H9 (cell line): Measurements from ENCODE around the gene MTX3. TPM values are rescaled to one million over a fixed set of nuclear protein-coding genes. Genes with fewer than 3 reads are reported as not detected.

Experiments used
- DNase-seq: peaks from one replicate; pipeline ENCODE4 v3.0.0-alpha.2; 2017
- H2AFZ ChIP-seq: one replicate; pipeline ENCODE4 v1.6.1; 2013; ENCODE audit warnings: mild to moderate bottlenecking, low read length, control low read depth, moderate library complexity
- H2AK5ac ChIP-seq: 2 replicates; pipeline ENCODE4 v1.6.1; 2013; ENCODE audit warnings: low read length, control low read depth, mixed read lengths; ENCODE audit not compliant: insufficient read length
- H2BK120ac ChIP-seq: one replicate; pipeline ENCODE4 v1.6.1; 2013; ENCODE audit warnings: low read depth, mild to moderate bottlenecking, low read length, control low read depth, inconsistent platforms; ENCODE audit not compliant: poor library complexity, severe bottlenecking
- H2BK12ac ChIP-seq: 2 replicates; pipeline ENCODE4 v1.6.1; 2013; ENCODE audit warnings: low read length, control low read depth, mixed read lengths, low read depth; ENCODE audit not compliant: insufficient read length
- H2BK15ac ChIP-seq: 2 replicates; pipeline ENCODE4 v1.6.1; 2013; ENCODE audit warnings: low read depth, low read length, control low read depth
- H2BK20ac ChIP-seq: one replicate; pipeline ENCODE4 v1.6.1; 2013; ENCODE audit warnings: low read depth, mild to moderate bottlenecking, low read length, control low read depth, inconsistent platforms; ENCODE audit not compliant: poor library complexity, severe bottlenecking
- H2BK5ac ChIP-seq: 2 replicates; pipeline ENCODE4 v1.6.1; 2013; ENCODE audit warnings: low read length, control low read depth, mixed read lengths; ENCODE audit not compliant: insufficient read length
- H3K14ac ChIP-seq: 2 replicates; pipeline ENCODE4 v1.6.1; 2013; ENCODE audit warnings: low read length, control low read depth; ENCODE audit not compliant: insufficient read depth
- H3K18ac ChIP-seq: 2 replicates; pipeline ENCODE4 v1.6.1; 2013; ENCODE audit warnings: low read depth, mild to moderate bottlenecking, mixed read lengths, low read length, control low read depth; ENCODE audit not compliant: insufficient read length
- H3K23ac ChIP-seq: 2 replicates; pipeline ENCODE4 v1.6.1; 2013; ENCODE audit warnings: low read length, control low read depth, mixed read lengths, low read depth; ENCODE audit not compliant: insufficient read length
- H3K23me2 ChIP-seq: 2 replicates; pipeline ENCODE4 v1.6.1; 2013; ENCODE audit warnings: low read depth, mild to moderate bottlenecking, mixed read lengths, low read length, control low read depth; ENCODE audit not compliant: insufficient read length, poor library complexity, severe bottlenecking
- H3K27ac ChIP-seq: 2 replicates; pipeline ENCODE4 v1.5.1; 2013; ENCODE audit warnings: low read length, control low read depth, mixed read lengths, low read depth; ENCODE audit not compliant: insufficient read length
- H3K27me3 ChIP-seq: 2 replicates; pipeline ENCODE4 v1.6.1; 2013; ENCODE audit warnings: low read length, control low read depth, inconsistent platforms; ENCODE audit not compliant: insufficient read depth
- H3K4ac ChIP-seq: 2 replicates; pipeline ENCODE4 v1.6.1; 2013; ENCODE audit warnings: low read depth, mild to moderate bottlenecking, control low read depth, inconsistent platforms, low read length, moderate library complexity
- H3K4me1 ChIP-seq: 2 replicates; pipeline ENCODE4 v1.6.1; 2013; ENCODE audit warnings: low read length, control low read depth, inconsistent platforms; ENCODE audit not compliant: insufficient read depth
- H3K4me2 ChIP-seq: 2 replicates; pipeline ENCODE4 v1.6.1; 2013; ENCODE audit warnings: low read length, control low read depth, mixed read lengths; ENCODE audit not compliant: insufficient read length, insufficient read depth
- H3K56ac ChIP-seq: 2 replicates; pipeline ENCODE4 v1.6.1; 2013; ENCODE audit warnings: low read depth, mild to moderate bottlenecking, mixed read lengths, low read length, control low read depth; ENCODE audit not compliant: insufficient read length
- H3K79me1 ChIP-seq: 2 replicates; pipeline ENCODE4 v1.6.1; 2013; ENCODE audit warnings: low read depth, mild to moderate bottlenecking, moderate library complexity, low read length, control low read depth, inconsistent platforms; ENCODE audit not compliant: insufficient read depth, poor library complexity, severe bottlenecking
- H3K79me2 ChIP-seq: 2 replicates; pipeline ENCODE4 v1.6.1; 2013; ENCODE audit warnings: low read length, control low read depth, inconsistent platforms; ENCODE audit not compliant: insufficient read depth
- H3K9ac ChIP-seq: 2 replicates; pipeline ENCODE4 v1.6.1; 2013; ENCODE audit warnings: low read length, control low read depth, mixed read lengths; ENCODE audit not compliant: insufficient read length; ENCODE audit errors: extremely low read depth
- H3K9me3 ChIP-seq: one replicate; pipeline ENCODE4 v1.6.1; 2013; ENCODE audit warnings: low read depth, low read length, inconsistent platforms; ENCODE audit not compliant: control insufficient read depth
- H3T11ph ChIP-seq: one replicate; pipeline ENCODE4 v1.6.1; 2013; ENCODE audit warnings: mild to moderate bottlenecking, low read length, control low read depth, inconsistent platforms
- H4K20me1 ChIP-seq: one replicate; pipeline ENCODE4 v1.6.1; 2013; ENCODE audit not compliant: control insufficient read depth, insufficient read length, insufficient read depth
- H4K5ac ChIP-seq: 2 replicates; pipeline ENCODE4 v1.6.1; 2013; ENCODE audit warnings: low read depth, mild to moderate bottlenecking, mixed read lengths, low read length, control low read depth; ENCODE audit not compliant: insufficient read length
- H4K8ac ChIP-seq: replicated peaks from 2 replicates; pipeline ENCODE4 v1.6.1; 2013; ENCODE audit warnings: low read length, control low read depth, mixed read lengths, low read depth; ENCODE audit not compliant: insufficient read length
- H4K91ac ChIP-seq: 2 replicates; pipeline ENCODE4 v1.6.1; 2013; ENCODE audit warnings: low read depth, mild to moderate bottlenecking, moderate library complexity, mixed read lengths, low read length, control low read depth; ENCODE audit not compliant: insufficient read length
- H3K27ac Mint-ChIP-seq, 3 experiments: 2 replicates in 2 of 3; 3 replicates in 1 of 3; pipeline ENCODE4 v1.8.0; 2020 to 2021; ENCODE audit warnings: mixed read lengths in 3 of 3, mild to moderate bottlenecking in 1 of 3, moderate library complexity in 1 of 3
- H3K27me3 Mint-ChIP-seq: 2 replicates; pipeline ENCODE4 v1.8.0; 2021; ENCODE audit warnings: low read depth, mild to moderate bottlenecking, moderate library complexity, mixed read lengths
- H3K36me3 Mint-ChIP-seq, 3 experiments: 2 replicates in 2 of 3; 3 replicates in 1 of 3; pipeline ENCODE4 v1.8.0; 2020 to 2021; ENCODE audit warnings: low read depth in 3 of 3, mixed read lengths in 3 of 3; ENCODE audit not compliant: insufficient read depth in 1 of 3
- H3K4me1 Mint-ChIP-seq, 2 experiments: 2 replicates each; pipeline ENCODE4 v1.8.0; 2020; ENCODE audit warnings: mixed read lengths in 2 of 2
- H3K4me3 Mint-ChIP-seq, 2 experiments: 2 replicates in 1 of 2; 3 replicates in 1 of 2; pipeline ENCODE4 v1.8.0; 2020 to 2021; ENCODE audit warnings: mild to moderate bottlenecking in 2 of 2, mixed read lengths in 2 of 2, moderate library complexity in 1 of 2
- H3K9me3 Mint-ChIP-seq, 2 experiments: 2 replicates in 1 of 2; 3 replicates in 1 of 2; pipeline ENCODE4 v1.8.0; 2020; ENCODE audit warnings: mild to moderate bottlenecking in 2 of 2, mixed read lengths in 2 of 2, moderate library complexity in 1 of 2
- WGBS: extraction: QIAGEN DNeasy Blood & Tissue Kit; methylation state at CpG from one replicate; pipeline ENCODE4 v1.1.7; 2013; ENCODE audit warnings: missing lambda C conversion rate, low lambda C conversion rate, mixed read lengths; ENCODE audit not compliant: insufficient read length; ENCODE audit errors: extremely low coverage; 5-methylcytosine and 5-hydroxymethylcytosine counted together
- total RNA-seq: library from RNA; stranded (reverse); gene quantifications from 2 replicates; pipeline ENCODE4 v1.2.1, GENCODE V29; 2021
- TF ChIP-seq, protein P1 (sequence below): fragments of 200-600 bp; sonication (generic); conservative IDR thresholded peaks from 3 replicates; pipeline ENCODE4 v1.8.0; 2021; ENCODE audit warnings: antibody characterized with exemption, mild to moderate bottlenecking

MTX3 gene
- total RNA-seq, 1 experiment from 2014 or later, result 24.1 TPM

DNA sequence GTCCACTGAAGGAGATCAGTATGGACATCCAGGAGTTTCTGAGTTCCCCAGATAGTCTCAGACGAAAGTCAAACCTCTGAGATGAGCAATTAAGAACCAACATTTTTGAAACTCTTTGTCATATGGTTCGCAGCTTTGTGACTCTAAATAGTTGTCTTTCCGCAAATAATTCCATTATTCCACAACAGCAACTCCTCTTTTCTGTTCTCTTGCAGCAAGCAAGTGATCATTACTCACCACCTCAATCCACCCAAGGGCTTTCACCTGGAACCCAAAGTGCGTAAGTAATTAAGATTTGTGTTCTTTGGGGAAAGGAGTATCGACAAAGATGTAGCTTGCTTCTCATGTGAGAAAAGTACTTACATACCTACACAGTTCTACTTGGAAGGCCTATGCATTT is 15.6 kb downstream of the MTX3 start:
- Histone ChIP-seq H3K27me3 (no peaks in the 10 kb centered on the region), H2AFZ (no peak overlapping the region), H2AK5ac (no peak overlapping the region), H3K14ac (no peak overlapping the region), H4K5ac (no peak overlapping the region), H3K18ac (no peak overlapping the region), H3T11ph (no peak overlapping the region), H2BK120ac (no peak overlapping the region), H4K91ac (no peak overlapping the region), H4K8ac (no peak overlapping the region), H3K23ac (no peak overlapping the region), H3K4me1 (peaks cover 3% of the 10 kb centered on the region; the same call in 1 of the 2 replicates), H3K4ac (no peak overlapping the region), H3K79me1 (no peaks in the 10 kb centered on the region), H2BK5ac (no peak overlapping the region), H3K9ac (no peak overlapping the region), H3K9me3 (no peaks in the 10 kb centered on the region), H3K23me2 (no peaks in the 10 kb centered on the region), H3K4me2 (no peak overlapping the region), H3K27ac (no peak overlapping the region), H3K56ac (no peak overlapping the region), H2BK12ac (no peak overlapping the region), H2BK20ac (no peak overlapping the region), H4K20me1 (no peaks in the 10 kb centered on the region), H3K79me2 (no peaks in the 10 kb centered on the region), H2BK15ac (no peak overlapping the region)
- TF ChIP-seq, protein P1, sequence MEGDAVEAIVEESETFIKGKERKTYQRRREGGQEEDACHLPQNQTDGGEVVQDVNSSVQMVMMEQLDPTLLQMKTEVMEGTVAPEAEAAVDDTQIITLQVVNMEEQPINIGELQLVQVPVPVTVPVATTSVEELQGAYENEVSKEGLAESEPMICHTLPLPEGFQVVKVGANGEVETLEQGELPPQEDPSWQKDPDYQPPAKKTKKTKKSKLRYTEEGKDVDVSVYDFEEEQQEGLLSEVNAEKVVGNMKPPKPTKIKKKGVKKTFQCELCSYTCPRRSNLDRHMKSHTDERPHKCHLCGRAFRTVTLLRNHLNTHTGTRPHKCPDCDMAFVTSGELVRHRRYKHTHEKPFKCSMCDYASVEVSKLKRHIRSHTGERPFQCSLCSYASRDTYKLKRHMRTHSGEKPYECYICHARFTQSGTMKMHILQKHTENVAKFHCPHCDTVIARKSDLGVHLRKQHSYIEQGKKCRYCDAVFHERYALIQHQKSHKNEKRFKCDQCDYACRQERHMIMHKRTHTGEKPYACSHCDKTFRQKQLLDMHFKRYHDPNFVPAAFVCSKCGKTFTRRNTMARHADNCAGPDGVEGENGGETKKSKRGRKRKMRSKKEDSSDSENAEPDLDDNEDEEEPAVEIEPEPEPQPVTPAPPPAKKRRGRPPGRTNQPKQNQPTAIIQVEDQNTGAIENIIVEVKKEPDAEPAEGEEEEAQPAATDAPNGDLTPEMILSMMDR, result no peak
- peak overlapping the region in 1 of 3 experiments; percentile 52; a peak in 2 of 7 replicates for H3K27ac Mint-ChIP-seq
- H3K27me3 Mint-ChIP-seq, result no peaks in the 10 kb centered on the region
- no CpG with 5 or more reads among the region's 5 CpGs for WGBS
- no peaks in the 10 kb centered on the region for H3K9me3 Mint-ChIP-seq
- no peak for DNase-seq
- H3K4me3 Mint-ChIP-seq, result no peak overlapping the region
- peaks cover 0 to 14% of the 10 kb centered on the region in 2 experiments; a peak in 3 of 4 replicates for H3K4me1 Mint-ChIP-seq
- peaks cover 6 to 34% (median 31%) of the 10 kb centered on the region in 3 experiments; a peak in 5 of 7 replicates for H3K36me3 Mint-ChIP-seq
